DND-41 (cell line): Measurements from ENCODE around the gene CDA.

Experiments
- ATAC-seq: fragments of 200-7000 bp; cut with Tn5 transposase; 3 replicates; pipeline ENCODE4 v1.9.1; 2021; ENCODE audit warnings: low read depth; ENCODE audit not compliant: insufficient read depth
- DNase-seq: peaks from one replicate; pipeline ENCODE4 v3.0.0-alpha.2; 2020
- H2AFZ ChIP-seq: 2 replicates; pipeline ENCODE4 v1.6.0; 2012; ENCODE audit warnings: low read depth, low read length
- H3K27ac ChIP-seq: 2 replicates; pipeline ENCODE4 v1.5.1; 2012; ENCODE audit warnings: low read length, inconsistent platforms
- H3K27me3 ChIP-seq: fragments of 200-600 bp; sonication (generic); 2 replicates; pipeline ENCODE4 v1.6.0; 2012; ENCODE audit warnings: low read length, mild to moderate bottlenecking, inconsistent platforms; ENCODE audit not compliant: insufficient read depth, poor library complexity
- H3K36me3 ChIP-seq: 2 replicates; pipeline ENCODE4 v1.5.1; 2012; ENCODE audit warnings: low read length, inconsistent platforms; ENCODE audit not compliant: insufficient read depth
- H3K4me1 ChIP-seq: 2 replicates; pipeline ENCODE4 v1.5.1; 2012; ENCODE audit warnings: mild to moderate bottlenecking, low read length; ENCODE audit not compliant: insufficient read depth
- H3K4me2 ChIP-seq: 2 replicates; pipeline ENCODE4 v1.6.0; 2012; ENCODE audit warnings: mild to moderate bottlenecking, moderate library complexity, low read length, inconsistent platforms; ENCODE audit not compliant: insufficient read depth
- H3K4me3 ChIP-seq, 2 experiments: fragments of 200-600 bp in 1 of 2; shearing (Covaris generic) in 1 of 2; 2 replicates each; pipeline ENCODE4 v1.5.1; 2012 to 2016; ENCODE audit warnings: inconsistent platforms in 2 of 2, low read length in 2 of 2, mild to moderate bottlenecking in 2 of 2, low read depth in 1 of 2, moderate library complexity in 1 of 2
- H3K79me2 ChIP-seq: 2 replicates; pipeline ENCODE4 v1.6.0; 2012; ENCODE audit warnings: low read length, inconsistent platforms; ENCODE audit not compliant: insufficient read depth
- H3K9ac ChIP-seq: 2 replicates; pipeline ENCODE4 v1.6.0; 2012; ENCODE audit warnings: low read depth, mild to moderate bottlenecking, inconsistent platforms, low read length, moderate library complexity
- H3K9me3 ChIP-seq: 2 replicates; pipeline ENCODE4 v1.5.1; 2012; ENCODE audit warnings: low read length, moderate library complexity, mild to moderate bottlenecking, inconsistent platforms; ENCODE audit not compliant: insufficient read depth, severe bottlenecking
- H4K20me1 ChIP-seq: 2 replicates; pipeline ENCODE4 v1.6.0; 2012; ENCODE audit warnings: low read length; ENCODE audit not compliant: insufficient read depth
- EZH2 ChIP-seq: IDR thresholded peaks from 3 replicates; pipeline ENCODE4 v1.6.1; 2012; ENCODE audit warnings: borderline replicate concordance, low read depth, mild to moderate bottlenecking, moderate library complexity, low read length, inconsistent platforms; ENCODE audit not compliant: severe bottlenecking
- TF ChIP-seq, protein P1 (sequence below): IDR thresholded peaks from 2 replicates; pipeline ENCODE4 v1.5.1; 2012; ENCODE audit warnings: borderline replicate concordance, low read length, moderate library complexity, mild to moderate bottlenecking; ENCODE audit not compliant: poor library complexity, severe bottlenecking; ENCODE audit errors: extremely low read depth

The CDA gene

GRCh38 chr1:20551945-20552727 is 36.8 kb upstream of the CDA start, which contains the start of gene FAM43B:
TSS of gene FAM43B (plus strand) at chr1:20552573. CDS start at chr1:20552974, 401 bp downstream.
- H3K4me3 ChIP-seq: no peak within 1 kb of the TSS
- H3K4me1 ChIP-seq: no peaks in the 10 kb centered on the region
- H3K36me3 ChIP-seq: no peaks in the 10 kb centered on the region
- no peak for ATAC-seq
- H2AFZ ChIP-seq: no peak within 1 kb of the TSS
- no peaks in the 10 kb centered on the region for H3K9me3 ChIP-seq
- H3K4me2 ChIP-seq: no peak within 1 kb of the TSS
- DNase-seq: no peak
- no peaks in the 10 kb centered on the region for H3K27me3 ChIP-seq
- TF ChIP-seq, protein P1, sequence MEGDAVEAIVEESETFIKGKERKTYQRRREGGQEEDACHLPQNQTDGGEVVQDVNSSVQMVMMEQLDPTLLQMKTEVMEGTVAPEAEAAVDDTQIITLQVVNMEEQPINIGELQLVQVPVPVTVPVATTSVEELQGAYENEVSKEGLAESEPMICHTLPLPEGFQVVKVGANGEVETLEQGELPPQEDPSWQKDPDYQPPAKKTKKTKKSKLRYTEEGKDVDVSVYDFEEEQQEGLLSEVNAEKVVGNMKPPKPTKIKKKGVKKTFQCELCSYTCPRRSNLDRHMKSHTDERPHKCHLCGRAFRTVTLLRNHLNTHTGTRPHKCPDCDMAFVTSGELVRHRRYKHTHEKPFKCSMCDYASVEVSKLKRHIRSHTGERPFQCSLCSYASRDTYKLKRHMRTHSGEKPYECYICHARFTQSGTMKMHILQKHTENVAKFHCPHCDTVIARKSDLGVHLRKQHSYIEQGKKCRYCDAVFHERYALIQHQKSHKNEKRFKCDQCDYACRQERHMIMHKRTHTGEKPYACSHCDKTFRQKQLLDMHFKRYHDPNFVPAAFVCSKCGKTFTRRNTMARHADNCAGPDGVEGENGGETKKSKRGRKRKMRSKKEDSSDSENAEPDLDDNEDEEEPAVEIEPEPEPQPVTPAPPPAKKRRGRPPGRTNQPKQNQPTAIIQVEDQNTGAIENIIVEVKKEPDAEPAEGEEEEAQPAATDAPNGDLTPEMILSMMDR: no peak
- TF ChIP-seq EZH2: no peak
- no peak within 1 kb of the TSS for H3K9ac ChIP-seq
- no peak within 1 kb of the TSS for H3K27ac ChIP-seq
- no peaks in the 10 kb centered on the region for H4K20me1 ChIP-seq
- no peaks in the 10 kb centered on the region for H3K79me2 ChIP-seq

DNA sequence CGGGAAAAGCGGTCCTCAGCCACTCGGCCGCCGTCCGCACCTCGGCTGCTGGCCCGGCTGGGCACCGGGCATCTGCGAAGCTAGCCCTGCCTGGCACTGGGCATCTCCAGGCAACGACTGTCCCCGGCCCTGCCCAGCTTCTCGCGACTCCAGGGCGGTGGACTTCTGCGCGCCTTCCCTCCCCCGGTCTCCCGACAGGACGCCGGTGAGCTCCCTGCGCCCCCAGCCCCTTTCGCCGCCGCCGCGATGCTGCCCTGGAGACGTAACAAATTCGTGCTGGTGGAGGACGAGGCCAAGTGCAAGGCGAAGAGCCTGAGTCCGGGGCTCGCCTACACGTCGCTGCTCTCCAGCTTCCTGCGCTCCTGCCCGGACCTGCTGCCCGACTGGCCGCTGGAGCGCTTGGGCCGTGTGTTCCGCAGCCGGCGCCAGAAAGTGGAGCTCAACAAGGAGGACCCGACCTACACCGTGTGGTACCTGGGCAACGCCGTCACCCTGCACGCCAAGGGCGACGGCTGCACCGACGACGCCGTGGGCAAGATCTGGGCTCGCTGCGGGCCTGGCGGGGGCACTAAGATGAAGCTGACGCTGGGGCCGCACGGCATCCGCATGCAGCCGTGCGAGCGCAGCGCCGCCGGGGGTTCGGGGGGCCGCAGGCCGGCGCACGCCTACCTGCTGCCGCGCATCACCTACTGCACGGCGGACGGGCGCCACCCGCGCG is 36.0 kb upstream of the CDA start:
- Histone ChIP-seq H2AFZ (no peak overlapping the region), H3K9ac (no peak overlapping the region), H3K79me2 (no peaks in the 10 kb centered on the region), H3K27ac (no peak overlapping the region), H3K9me3 (no peaks in the 10 kb centered on the region), H4K20me1 (no peaks in the 10 kb centered on the region), H3K4me3 (no peak overlapping the region), H3K4me2 (no peak overlapping the region), H3K36me3 (no peaks in the 10 kb centered on the region), H3K4me1 (no peaks in the 10 kb centered on the region), H3K27me3 (no peaks in the 10 kb centered on the region)
- TF ChIP-seq, protein P1: no peak
- no peak for TF ChIP-seq EZH2
- DNase-seq: no peak
- no peak for ATAC-seq

- no peak overlapping the region for H3K4me3 ChIP-seq
- no peaks in the 10 kb centered on the region for H3K36me3 ChIP-seq
- no peak overlapping the region for H2AFZ ChIP-seq
- H3K9me3 ChIP-seq: no peaks in the 10 kb centered on the region
- no peaks in the 10 kb centered on the region for H4K20me1 ChIP-seq
- TF ChIP-seq, protein P1: no peak
- no peak for TF ChIP-seq EZH2
- no peak for ATAC-seq
- H3K79me2 ChIP-seq: no peaks in the 10 kb centered on the region
- H3K4me2 ChIP-seq: no peak overlapping the region
- no peak for DNase-seq
- H3K27me3 ChIP-seq: peaks cover 5% of the 10 kb centered on the region
- no peaks in the 10 kb centered on the region for H3K4me1 ChIP-seq
- H3K9ac ChIP-seq: no peak overlapping the region
- no peak overlapping the region for H3K27ac ChIP-seq
Observed at GRCh38 chr1:20555025-20555757, 33.7 kb upstream of the CDA start.
